Ovary (tissue), 3 donors: ENCODE measurements around the gene CCZ1.

Experiments
- CTCF ChIP-seq, 3 donors: fragments of 450-650 bp in 2 of 3; fragments of 200-600 bp in 1 of 3; IDR thresholded peaks; one replicate each; pipeline versions ENCODE4 v1.5.1 to v1.8.0; 2016 to 2022; ENCODE audit warnings: antibody characterized with exemption in 3 of 3, mild to moderate bottlenecking in 1 of 3
- EP300 ChIP-seq: sonication (generic); formaldehyde crosslinking; IDR thresholded peaks from one replicate; pipeline ENCODE4 v1.6.1; 2017; ENCODE audit warnings: antibody characterized with exemption
- POLR2A ChIP-seq: fragments of 450-650 bp; IDR thresholded peaks from one replicate; pipeline ENCODE4 v1.6.1; 2017; ENCODE audit warnings: antibody characterized with exemption, mild to moderate bottlenecking, moderate library complexity
- donor health status: DM: no; HTN: no; CAD: no.

GRCh38 chr7:5867060-5867459 is 31.5 kb upstream of the CCZ1 start:
- TF ChIP-seq EP300 (no peak), CTCF (IDR thresholded peaks at IDR 0.05) (no peak), POLR2A (no peak)
